C4-2B (cell line): Measurements from ENCODE around the gene FOS.

Source experiments
- H3K27ac ChIP-seq: fragments of 450-650 bp; 2 replicates; pipeline ENCODE4 v1.5.1; 2017
- ZFX ChIP-seq: fragments of 450-650 bp; IDR thresholded peaks from 2 replicates; pipeline ENCODE4 v1.6.1; 2017
- TF ChIP-seq, protein P1 (sequence below): fragments of 450-650 bp; conservative IDR thresholded peaks from 2 replicates; pipeline ENCODE4 v1.5.1; 2017; ENCODE audit warnings: mild to moderate bottlenecking

The FOS gene

GRCh38 chr14:75278422-75279152, at the start of gene FOS:
Gene FOS, plus strand, starts transcription at chr14:75278828. Its CDS starts 155 bp downstream, at chr14:75278983.
- peak within 1 kb of the TSS; percentile 64 for H3K27ac ChIP-seq

GRCh38 chr14:75229661-75230139, 48.9 kb upstream of the FOS start:
- TF ChIP-seq ZFX: no peak
- TF ChIP-seq, protein P1, sequence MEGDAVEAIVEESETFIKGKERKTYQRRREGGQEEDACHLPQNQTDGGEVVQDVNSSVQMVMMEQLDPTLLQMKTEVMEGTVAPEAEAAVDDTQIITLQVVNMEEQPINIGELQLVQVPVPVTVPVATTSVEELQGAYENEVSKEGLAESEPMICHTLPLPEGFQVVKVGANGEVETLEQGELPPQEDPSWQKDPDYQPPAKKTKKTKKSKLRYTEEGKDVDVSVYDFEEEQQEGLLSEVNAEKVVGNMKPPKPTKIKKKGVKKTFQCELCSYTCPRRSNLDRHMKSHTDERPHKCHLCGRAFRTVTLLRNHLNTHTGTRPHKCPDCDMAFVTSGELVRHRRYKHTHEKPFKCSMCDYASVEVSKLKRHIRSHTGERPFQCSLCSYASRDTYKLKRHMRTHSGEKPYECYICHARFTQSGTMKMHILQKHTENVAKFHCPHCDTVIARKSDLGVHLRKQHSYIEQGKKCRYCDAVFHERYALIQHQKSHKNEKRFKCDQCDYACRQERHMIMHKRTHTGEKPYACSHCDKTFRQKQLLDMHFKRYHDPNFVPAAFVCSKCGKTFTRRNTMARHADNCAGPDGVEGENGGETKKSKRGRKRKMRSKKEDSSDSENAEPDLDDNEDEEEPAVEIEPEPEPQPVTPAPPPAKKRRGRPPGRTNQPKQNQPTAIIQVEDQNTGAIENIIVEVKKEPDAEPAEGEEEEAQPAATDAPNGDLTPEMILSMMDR: no peak
- H3K27ac ChIP-seq: no peak overlapping the region

More at GRCh38 chr14:75278422-75279152, at the start of gene FOS:
- TF ChIP-seq, protein P1: no peak
- TF ChIP-seq ZFX: no peak

- H3K27ac ChIP-seq: no peak overlapping the region
- TF ChIP-seq ZFX: no peak
- TF ChIP-seq, protein P1: no peak; the same call in 1 of the 2 replicates
Observed at GRCh38 chr14:75230140-75230792, 48.4 kb upstream of the FOS start.

- H3K27ac ChIP-seq: no peak overlapping the region
- no peak for TF ChIP-seq ZFX
- TF ChIP-seq, protein P1: no peak
Observed at GRCh38 chr14:75231320-75231719, 47.3 kb upstream of the FOS start.

DNA sequence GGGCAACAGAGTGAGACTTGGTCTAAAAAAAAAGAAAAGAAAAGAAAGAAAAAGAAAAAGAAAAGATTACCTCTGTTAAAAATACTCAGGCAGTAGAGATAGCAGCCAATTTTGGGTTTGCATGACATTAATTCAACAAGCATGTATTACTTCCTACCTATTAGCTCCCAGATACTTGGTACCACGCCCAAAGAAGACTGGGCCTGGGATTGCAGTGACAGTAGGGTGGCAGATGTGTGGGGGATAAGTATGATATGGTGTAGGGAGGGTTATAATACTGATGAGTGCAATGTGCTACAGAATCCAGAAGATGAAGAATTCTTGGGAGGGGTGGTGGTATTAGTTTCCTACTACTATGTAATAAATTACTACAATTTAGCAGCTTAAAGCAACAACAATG, 46.4 kb upstream of the FOS start:
- no peak overlapping the region for H3K27ac ChIP-seq
- TF ChIP-seq, protein P1: no peak
- no peak for TF ChIP-seq ZFX

DNA sequence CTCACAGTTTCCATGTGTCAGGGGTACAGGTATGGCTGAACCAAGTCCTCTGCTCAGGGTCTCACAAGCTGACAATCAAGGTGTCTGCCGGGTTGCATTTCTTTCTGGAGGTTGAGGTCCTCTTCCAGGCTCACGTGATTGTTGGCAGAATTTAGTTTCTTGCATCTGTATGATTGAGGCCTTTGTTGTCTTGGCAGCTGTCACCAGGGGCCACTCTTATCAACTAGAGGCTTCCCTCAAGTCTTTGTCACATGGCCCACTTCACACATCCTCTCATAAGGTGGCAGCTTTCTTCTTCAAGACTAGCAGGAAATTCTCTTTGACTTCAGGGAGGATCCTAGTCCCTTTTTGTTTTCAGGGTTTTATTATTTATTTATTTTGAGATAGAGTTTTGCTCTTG, 46.0 kb upstream of the FOS start:
- TF ChIP-seq, protein P1: no peak
- no peak for TF ChIP-seq ZFX
- H3K27ac ChIP-seq: no peak overlapping the region
